Heart left ventricle (tissue), 16 donors: ENCODE results near the gene ENPP6. TPM values are rescaled to one million over a fixed set of nuclear protein-coding genes. Genes with fewer than 3 reads are reported as not detected.
A peak's percentile ranks its signal among the peaks of the same experiment; 100 is the strongest.

Experiments
- ATAC-seq, 4 donors: fragments of 200-7000 bp; cut with Tn5 transposase; one replicate each; pipeline ENCODE4 v1.9.1; 2020 to 2022; ENCODE audit warnings: moderate library complexity in 4 of 4, mild to moderate bottlenecking in 3 of 4, moderate number of reproducible peaks in 1 of 4
- DNase-seq, 5 donors: peaks; one replicate each; pipeline ENCODE4 v3.0.0-alpha.2; 2020
- H3K27ac ChIP-seq, 12 donors: fragments of 200-600 bp; sonication (generic) in 4 of 12; one replicate each; pipeline versions ENCODE4 v1.5.0 to v1.8.0; 2016 to 2022; ENCODE audit warnings: mild to moderate bottlenecking in 2 of 12
- H3K27me3 ChIP-seq, 9 donors: fragments of 200-600 bp; sonication (generic) in 2 of 9; one replicate each; pipeline versions ENCODE4 v1.5.1 to v1.8.0; 2016 to 2022; ENCODE audit warnings: mild to moderate bottlenecking in 3 of 9
- H3K36me3 ChIP-seq, 9 donors: fragments of 200-600 bp; sonication (generic) in 2 of 9; one replicate each; pipeline versions ENCODE4 v1.5.0 to v1.8.0; 2018 to 2022; ENCODE audit warnings: mild to moderate bottlenecking in 2 of 9
- H3K4me1 ChIP-seq, 12 donors: fragments of 200-600 bp; sonication (generic) in 4 of 12; one replicate each; pipeline versions ENCODE4 v1.5.0 to v1.8.0; 2016 to 2022; ENCODE audit warnings: mild to moderate bottlenecking in 3 of 12
- H3K4me3 ChIP-seq, 12 donors: fragments of 200-600 bp; sonication (generic) in 4 of 12; one replicate each; pipeline versions ENCODE4 v1.5.0 to v1.8.0; 2017 to 2022; ENCODE audit warnings: mild to moderate bottlenecking in 9 of 12, moderate library complexity in 4 of 12
- H3K9me3 ChIP-seq, 12 donors: fragments of 200-600 bp; sonication (generic) in 4 of 12; one replicate each; pipeline versions ENCODE4 v1.5.0 to v1.8.0; 2016 to 2022; ENCODE audit warnings: mild to moderate bottlenecking in 1 of 12
- POLR2A ChIP-seq, 2 donors: fragments of 450-650 bp; IDR thresholded peaks; one replicate each; pipeline ENCODE4 v1.6.1; 2017; ENCODE audit warnings: antibody characterized with exemption in 2 of 2, mild to moderate bottlenecking in 2 of 2, moderate library complexity in 2 of 2
- WGBS, 4 donors: extraction: QIAGEN DNeasy Blood & Tissue Kit in 2 of 4; methylation state at CpG; one replicate each; pipeline versions ENCODE4 v1.1.5 to v1.1.7; 2013 to 2018; 5-methylcytosine and 5-hydroxymethylcytosine counted together
- intact Hi-C, 10 donors: fragments of 100-400 bp; cut with DNase I; formaldehyde crosslinking; loops; one replicate each; pipeline versions ENCODE4 v1.11.1 to v1.14.2; 2022
- polyA plus RNA-seq, 2 donors: library from polyadenylated mRNA; stranded (reverse); fragments of 200-250 nt; gene quantifications; one replicate each; pipeline ENCODE4 v1.2.3, GENCODE V29; 2013
- total RNA-seq, 9 donors: library from RNA; depleted of rRNA in 2 of 9; stranded (reverse); fragments of >200 nt in 2 of 9; fragmentation: NEBNext Ultra II Directional in 3 of 9; extraction: Animal tissue kit (Norgen Biotek cat#: 25700) in 3 of 9; gene quantifications; one replicate each; pipeline versions ENCODE4 v1.1.0 to v1.2.4, GENCODE V29; 2016 to 2023
- TF ChIP-seq, protein P1 (sequence below), 12 donors: fragments of 200-600 bp; sonication (generic) in 4 of 12; IDR thresholded peaks; one replicate each; pipeline versions ENCODE4 v1.5.0 to v1.8.0; 2018 to 2022; ENCODE audit warnings: antibody characterized with exemption in 12 of 12, mild to moderate bottlenecking in 5 of 12
- donor health status: ischemic (EF 13 %, LVEDD 7.1; RV severe dilation, severe dysfunction).
- donor health status: healthy with polysubstance abuse.
- donor health status: DM: no; HTN: yes; CAD: no.
- donor health status: DM: no; HTN: no; CAD: no.
- donor health status: ischemic (EF 25% LVEDD 6.9; RV normal size, moderate dysfunction).
- donor health status: ischemic (EF 25% LVEDD 5.7; RV mildly dilated, moderate dysfunction).
- donor health status: healthy.
- donor health status: DM: yes; HTN: yes; CAD: no.
- donor health status: ischemic (EF 35%, LVEDD 5.7; RV mildly dilated, moderate dysfunction).
- donor health status: nonischemic (EF 11% LVEDD 7.7; RV severe dilation, severe dysfunction).
- donor health status: DM: yes; HTN: yes; CAD: no.
- donor health status: PGD.
- donor health status: ischemic (EF 29% LVEDD 5.4; RV normal size, mild dysfunction).
- donor health status: nonischemic (EF 23%, LVEDD 6.1; RV moderate dilation, normal function).

ENPP6 gene
- total and polyA plus RNA-seq, 11 donors = 0.03 to 0.35 (median 0.19) TPM; not detected in 2

DNA sequence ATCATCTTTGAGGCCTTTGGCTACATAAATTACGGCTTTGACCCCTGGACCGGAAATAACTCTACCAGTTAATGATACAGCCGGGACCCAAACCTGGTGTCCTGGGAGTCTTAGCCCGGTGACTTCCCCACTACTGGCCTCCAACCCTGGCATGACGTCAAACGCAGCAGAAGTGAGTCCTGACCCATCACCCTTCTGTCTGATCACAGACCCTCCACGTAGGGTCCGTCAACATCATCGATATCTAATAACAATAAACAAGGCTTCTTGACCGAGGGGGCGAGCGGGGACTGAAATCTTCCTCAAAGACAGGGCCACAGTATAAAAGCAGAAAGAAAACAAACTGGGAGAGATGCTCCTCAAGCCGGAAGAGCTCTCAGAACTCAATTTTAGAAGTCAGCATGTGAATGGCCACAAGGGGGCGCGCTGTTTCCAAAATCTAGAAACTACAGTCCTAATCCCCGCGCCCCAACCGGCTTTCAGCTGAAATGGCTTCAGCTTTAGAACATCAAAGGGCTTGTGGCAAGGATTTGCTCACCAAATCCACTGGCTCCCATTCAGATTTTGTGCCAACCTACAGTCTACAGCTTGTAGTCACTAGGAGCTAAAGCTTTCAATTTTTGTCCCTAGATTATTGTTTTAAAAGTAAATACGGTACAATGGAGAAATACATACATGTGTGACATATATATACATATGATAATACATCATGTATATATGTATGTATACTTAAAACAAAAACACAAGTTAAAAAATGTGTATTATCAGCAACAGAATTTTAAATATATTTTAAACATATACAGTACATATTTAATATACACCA is 46.4 kb upstream of the ENPP6 start:
- TF ChIP-seq, protein P1, sequence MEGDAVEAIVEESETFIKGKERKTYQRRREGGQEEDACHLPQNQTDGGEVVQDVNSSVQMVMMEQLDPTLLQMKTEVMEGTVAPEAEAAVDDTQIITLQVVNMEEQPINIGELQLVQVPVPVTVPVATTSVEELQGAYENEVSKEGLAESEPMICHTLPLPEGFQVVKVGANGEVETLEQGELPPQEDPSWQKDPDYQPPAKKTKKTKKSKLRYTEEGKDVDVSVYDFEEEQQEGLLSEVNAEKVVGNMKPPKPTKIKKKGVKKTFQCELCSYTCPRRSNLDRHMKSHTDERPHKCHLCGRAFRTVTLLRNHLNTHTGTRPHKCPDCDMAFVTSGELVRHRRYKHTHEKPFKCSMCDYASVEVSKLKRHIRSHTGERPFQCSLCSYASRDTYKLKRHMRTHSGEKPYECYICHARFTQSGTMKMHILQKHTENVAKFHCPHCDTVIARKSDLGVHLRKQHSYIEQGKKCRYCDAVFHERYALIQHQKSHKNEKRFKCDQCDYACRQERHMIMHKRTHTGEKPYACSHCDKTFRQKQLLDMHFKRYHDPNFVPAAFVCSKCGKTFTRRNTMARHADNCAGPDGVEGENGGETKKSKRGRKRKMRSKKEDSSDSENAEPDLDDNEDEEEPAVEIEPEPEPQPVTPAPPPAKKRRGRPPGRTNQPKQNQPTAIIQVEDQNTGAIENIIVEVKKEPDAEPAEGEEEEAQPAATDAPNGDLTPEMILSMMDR (IDR thresholded peaks at IDR 0.05) = peak; percentile 86 to 99 (median 94)
- no peak for TF ChIP-seq POLR2A (IDR thresholded peaks at IDR 0.05)
- Histone ChIP-seq H3K27me3 (no peaks in the 10 kb centered on the region), H3K4me3 (no peak overlapping the region), H3K9me3 (no peaks in the 10 kb centered on the region), H3K27ac (peak overlapping the region in 1 of 12 donors; percentile 1), H3K36me3 (no peaks in the 10 kb centered on the region), H3K4me1 (peaks cover 0 to 39% (median 0%) of the 10 kb centered on the region in 12 donors)
- 18 to 26% (median 22%) methylated on average over 19 of the region's 19 CpGs for WGBS, 4 donors
- ATAC-seq (peak; percentile 63 to 85 (median 82)), DNase-seq (peak; percentile 91 to 94 (median 93))
- intact Hi-C loops = loop anchor here (1.0 to 10.0 kb wide), 12 partner anchors 121 to 471 kb away; partner anchors contain the start of genes CASP3 (in 3 of the 10), PRIMPOL (in 3 of the 10), CENPU (in 2 of the 10) and IRF2 (in 2 of the 10)

DNA sequence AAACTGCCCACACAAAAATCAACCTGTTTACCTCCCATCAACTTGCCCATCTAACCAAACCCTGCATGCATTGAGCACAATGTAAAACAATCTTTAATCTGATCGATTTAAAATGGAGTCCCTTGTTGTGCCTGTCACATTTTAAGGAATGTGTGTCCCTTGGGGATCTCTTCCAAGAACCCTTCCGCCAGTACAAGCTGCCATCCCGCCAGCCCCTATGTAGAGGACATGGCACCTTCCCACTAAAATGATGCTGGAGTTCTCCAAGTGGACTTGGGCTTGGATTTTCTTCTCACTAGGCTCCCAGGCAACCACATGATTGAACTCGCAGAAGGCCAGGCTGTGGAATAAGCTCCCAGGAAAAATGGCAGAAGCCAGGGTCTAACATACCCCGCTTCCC is 45.8 kb upstream of the ENPP6 start:
- Histone ChIP-seq H3K4me3 (no peak overlapping the region), H3K4me1 (peaks cover 0 to 34% (median 0%) of the 10 kb centered on the region in 12 donors), H3K36me3 (no peaks in the 10 kb centered on the region), H3K27ac (peak overlapping the region in 1 of 12 donors; percentile 1), H3K27me3 (no peaks in the 10 kb centered on the region), H3K9me3 (no peaks in the 10 kb centered on the region)
- 82 to 92% (median 89%) methylated on average over 5 of the region's 5 CpGs for WGBS, 4 donors
- intact Hi-C loops = loop anchor here in 8 of 10 donors (2.0 to 10.0 kb wide), 9 partner anchors 121 to 471 kb away; partner anchors contain the start of genes CASP3 (in 3 of the 8), PRIMPOL (in 3 of the 8) and CENPU (in 2 of the 8)
- TF ChIP-seq POLR2A (IDR thresholded peaks at IDR 0.05) = no peak
- TF ChIP-seq, protein P1 (IDR thresholded peaks at IDR 0.05) = no peak
- no peak for DNase-seq
- ATAC-seq = no peak

DNA sequence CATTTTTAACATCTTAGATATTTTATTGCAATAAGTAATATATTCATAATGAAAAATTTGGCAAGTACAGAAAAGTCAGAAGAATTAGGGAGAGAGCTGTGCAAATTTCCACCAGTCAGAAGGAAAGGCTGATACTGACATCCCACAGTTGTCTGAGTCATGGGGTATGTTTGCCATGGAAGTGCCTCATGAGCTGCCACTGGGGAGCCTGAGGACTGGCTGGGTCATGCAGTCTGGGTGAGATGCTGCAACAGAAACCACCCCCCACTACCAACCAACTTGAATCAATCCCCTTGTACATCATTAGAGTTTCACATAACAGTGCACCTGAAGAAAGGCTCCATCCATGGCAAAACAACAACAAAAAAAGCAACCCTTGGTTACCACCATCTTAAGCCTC is 45.2 kb upstream of the ENPP6 start:
- Histone ChIP-seq H3K36me3 (no peaks in the 10 kb centered on the region), H3K4me3 (no peak overlapping the region), H3K27me3 (no peaks in the 10 kb centered on the region), H3K9me3 (no peaks in the 10 kb centered on the region), H3K27ac (no peak overlapping the region), H3K4me1 (peaks cover 0 to 29% (median 0%) of the 10 kb centered on the region in 12 donors)
- DNase-seq (no peak), ATAC-seq (no peak)
- TF ChIP-seq, protein P1 (IDR thresholded peaks at IDR 0.05) = no peak
- TF ChIP-seq POLR2A (IDR thresholded peaks at IDR 0.05) = no peak
- intact Hi-C loops = loop anchor here in 8 of 10 donors (2.0 to 10.0 kb wide), 9 partner anchors 122 to 472 kb away; partner anchors contain the start of genes CASP3 (in 3 of the 8), PRIMPOL (in 3 of the 8) and CENPU (in 2 of the 8)

DNA sequence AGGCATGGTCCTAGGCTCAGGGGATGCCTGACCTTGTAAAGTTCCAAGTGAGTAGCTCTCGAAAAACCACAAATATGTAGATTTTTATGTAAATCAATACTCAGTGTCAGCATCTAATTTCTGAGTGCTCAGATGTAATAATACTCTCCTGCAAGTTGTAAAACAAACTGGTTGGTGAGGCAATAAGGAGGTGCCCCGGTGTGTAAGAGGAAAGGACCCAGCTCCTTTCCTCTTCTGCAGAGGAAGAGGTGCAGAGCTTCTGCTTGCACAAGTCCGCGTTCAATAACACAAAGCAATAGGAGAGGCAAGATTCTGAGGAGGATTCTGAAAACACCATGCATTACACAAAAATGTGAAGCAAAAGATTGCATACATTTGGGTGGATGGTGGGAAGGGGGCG is 43.6 kb upstream of the ENPP6 start:
- Histone ChIP-seq H3K27me3 (no peaks in the 10 kb centered on the region), H3K27ac (no peak overlapping the region), H3K9me3 (no peaks in the 10 kb centered on the region), H3K4me1 (peaks cover 0 to 18% (median 0%) of the 10 kb centered on the region in 12 donors), H3K4me3 (no peak overlapping the region), H3K36me3 (no peaks in the 10 kb centered on the region)
- intact Hi-C loops = loop anchor here in 7 of 10 donors (5.0 to 10.0 kb wide), 7 partner anchors 124 to 474 kb away; partner anchors contain the start of genes CASP3 (in 3 of the 7), PRIMPOL (in 3 of the 7) and CENPU (in 2 of the 7)
- no peak for TF ChIP-seq POLR2A (IDR thresholded peaks at IDR 0.05)
- TF ChIP-seq, protein P1 (IDR thresholded peaks at IDR 0.05) = no peak
- 82 to 87% (median 84%) methylated on average over 5 of the region's 5 CpGs for WGBS, 4 donors
- DNase-seq = no peak
- ATAC-seq = no peak
